COLO668 (cell line): ENCODE measurements around the gene MIA3.

Experiments
- DNase-seq: peaks from one replicate; lab custom pipeline; 2025; ENCODE audit not compliant: unreplicated experiment; lab: John Stamatoyannopoulos, UW

Gene MIA3

DNA sequence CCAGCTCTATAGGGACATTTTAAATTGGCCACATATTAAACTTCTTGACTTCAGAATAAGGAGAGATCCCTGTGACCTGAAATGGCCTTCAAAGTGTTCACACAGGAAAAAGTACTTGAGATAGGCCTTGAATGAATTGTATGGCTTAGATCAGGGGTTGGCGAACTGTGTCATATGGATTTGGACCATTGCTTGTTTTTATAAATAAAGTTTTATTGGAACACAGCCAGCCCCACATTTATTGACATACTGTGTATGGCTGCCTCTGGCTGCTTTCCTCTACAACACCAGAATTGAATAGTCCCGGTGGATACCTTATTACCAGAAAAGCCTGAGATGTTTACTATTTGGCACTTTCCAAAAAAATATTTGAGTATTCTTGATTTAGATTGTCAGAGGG, 98.5 kb downstream of the MIA3 start:
- DNase-seq: no peak
